Stimulated activated CD8-positive, alpha-beta memory T cell treated with anti-CD3 and anti-CD28 coated beads, Interleukin-4, amount 100 ng/mL, for 48 hours (primary cell): ENCODE data around the gene SCN10A.
A peak's percentile ranks its signal among the peaks of the same experiment; 100 is the strongest.

Source experiments
- DNase-seq: peaks from one replicate; pipeline ENCODE4 v3.0.0-alpha.2; 2020

Gene SCN10A

DNA sequence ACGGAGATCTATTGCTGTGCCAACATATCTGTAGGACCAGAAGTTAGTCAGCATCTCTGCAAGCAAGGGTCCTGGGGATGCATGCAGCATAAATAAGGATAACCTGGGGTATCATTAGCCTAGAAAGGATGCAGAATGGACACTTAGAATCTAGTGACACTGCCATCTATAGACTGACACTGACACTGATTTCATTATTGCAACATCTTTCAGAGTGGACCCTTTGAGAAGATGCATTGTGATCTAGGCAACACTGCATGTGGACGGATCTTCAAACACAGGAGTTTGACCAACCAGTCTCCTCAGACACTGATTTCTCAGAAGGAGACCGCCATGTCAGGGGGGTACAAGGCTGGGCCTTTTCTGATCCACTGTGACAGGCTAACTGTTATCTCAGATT, 52.4 kb downstream of the SCN10A start:
- DNase-seq: no peak

DNA sequence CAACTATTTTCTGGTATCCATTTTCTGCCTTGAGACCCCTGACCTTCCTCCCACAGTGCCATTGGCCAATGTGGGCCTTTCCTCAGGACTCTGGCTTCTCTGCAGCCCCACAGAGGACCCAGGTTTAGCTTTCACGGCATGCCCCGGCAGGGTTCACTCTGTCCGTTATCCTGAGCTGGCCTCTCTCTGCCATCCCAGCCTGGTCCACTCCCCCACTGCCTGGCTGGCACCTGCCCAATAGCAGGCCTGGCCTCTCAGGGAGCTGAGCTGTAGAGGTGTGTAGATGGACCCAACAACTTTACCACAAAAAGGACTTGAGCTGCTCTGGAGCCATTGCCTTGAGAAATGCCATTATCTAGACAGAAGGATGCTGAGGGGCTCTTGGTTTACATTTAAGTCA, 57.5 kb downstream of the SCN10A start:
- DNase-seq: no peak

DNA sequence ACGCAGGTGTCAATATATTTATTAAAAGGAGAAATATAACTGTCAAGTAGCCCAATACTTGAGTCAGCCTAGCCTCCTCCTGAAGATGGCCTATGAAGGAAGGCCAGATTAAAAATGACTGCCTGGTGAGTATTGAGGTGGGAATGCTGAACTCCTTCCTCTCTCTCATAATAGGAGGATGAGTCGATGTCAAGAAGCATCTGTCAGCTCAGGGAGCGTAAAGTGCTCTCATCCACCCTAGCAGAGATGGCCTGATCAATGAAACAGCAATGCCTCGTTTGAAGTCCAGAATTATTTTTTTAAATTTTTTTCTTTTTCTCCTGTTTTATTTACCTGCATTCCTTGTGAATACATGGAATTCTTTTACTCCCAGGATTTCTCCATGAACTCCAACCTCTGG, 58.3 kb downstream of the SCN10A start:
- DNase-seq: no peak

DNA sequence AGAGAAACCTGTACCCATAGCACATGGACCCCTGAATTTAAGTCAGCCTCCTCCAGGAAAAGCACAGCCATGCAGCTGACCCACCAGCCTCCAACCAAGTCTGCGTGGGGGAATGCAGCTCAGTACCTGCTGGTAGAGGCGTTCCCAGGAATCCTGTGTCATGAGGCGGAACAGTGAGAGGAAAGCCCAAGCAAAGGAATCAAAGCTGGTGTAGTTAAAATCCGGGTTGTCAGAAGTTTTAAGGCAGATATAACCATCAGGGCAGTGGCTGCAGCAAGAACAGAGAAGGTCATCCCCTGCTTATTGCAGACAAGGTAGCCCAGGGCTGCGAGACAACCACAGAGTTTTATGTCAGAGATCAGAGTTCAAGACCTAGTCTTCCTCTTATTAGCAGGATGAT, 59.1 kb downstream of the SCN10A start:
- no peak for DNase-seq

DNA sequence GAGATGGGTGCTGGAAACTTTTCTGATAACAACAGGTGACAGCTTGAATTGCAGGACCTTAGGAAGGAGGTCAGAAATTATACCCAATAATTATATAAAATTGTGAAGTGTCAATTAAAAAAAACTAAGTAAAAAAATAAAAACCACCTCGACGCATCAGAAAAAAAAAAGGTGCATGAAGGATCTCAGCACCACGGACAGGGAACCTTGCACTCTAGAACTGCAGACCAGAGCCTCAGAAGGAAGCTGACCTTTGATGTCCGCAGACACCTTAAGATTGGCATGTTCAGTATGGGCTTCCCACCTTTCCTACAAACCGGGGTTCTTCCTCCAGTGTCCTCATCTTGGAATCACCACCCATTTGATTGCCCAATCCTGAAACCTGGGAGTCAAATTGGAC, 60.9 kb downstream of the SCN10A start:
- DNase-seq: no peak

DNA sequence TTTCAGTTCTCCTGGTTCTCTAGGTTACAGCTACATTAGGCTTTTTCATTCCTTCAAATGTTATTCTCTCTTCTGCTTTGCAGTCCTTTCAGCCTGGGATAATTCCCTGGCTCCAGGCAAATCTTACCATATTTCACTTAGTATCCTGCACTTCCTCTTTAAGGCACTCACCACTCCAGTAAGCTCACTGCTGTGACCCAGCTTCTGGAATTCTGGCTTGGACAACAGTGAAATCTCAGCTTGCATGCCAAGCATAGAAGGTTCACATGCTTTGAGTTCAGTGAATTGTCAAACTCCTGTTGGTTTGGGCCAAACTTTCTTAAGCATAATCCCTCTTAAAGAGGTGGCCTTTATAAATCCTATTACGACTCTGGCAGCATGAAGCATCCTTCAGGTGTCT, 69.4 kb downstream of the SCN10A start:
- no peak for DNase-seq

DNA sequence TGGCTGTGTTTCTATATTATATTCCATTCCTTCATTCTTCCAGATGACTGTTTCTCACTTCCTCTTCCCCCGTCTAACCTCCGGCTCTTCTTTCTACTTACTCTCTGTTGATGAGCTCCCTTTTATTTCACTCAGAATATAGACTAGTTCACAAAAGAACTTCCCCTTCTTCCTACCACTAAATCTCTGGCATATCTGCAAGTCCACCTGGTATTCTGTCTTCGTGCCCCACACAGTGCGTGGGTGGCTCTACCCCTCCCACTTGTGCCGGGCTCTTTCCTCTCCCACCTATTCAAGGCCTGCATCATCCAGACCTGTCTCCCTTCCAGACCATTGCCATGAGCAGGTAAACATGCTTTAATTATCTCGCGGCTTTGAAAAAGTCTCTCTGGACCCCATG, 73.0 kb downstream of the SCN10A start:
- no peak for DNase-seq

- no peak for DNase-seq
These were observed 73.5 kb downstream of the SCN10A start for GRCh38 chr3:38742550-38742949.

- no peak for DNase-seq
These were observed 75.5 kb downstream of the SCN10A start for GRCh38 chr3:38740537-38740936.

- no peak for DNase-seq
These were observed 76.1 kb downstream of the SCN10A start for GRCh38 chr3:38739931-38740330.

- DNase-seq: no peak
These were observed 76.7 kb downstream of the SCN10A start for GRCh38 chr3:38739396-38739689.

DNA sequence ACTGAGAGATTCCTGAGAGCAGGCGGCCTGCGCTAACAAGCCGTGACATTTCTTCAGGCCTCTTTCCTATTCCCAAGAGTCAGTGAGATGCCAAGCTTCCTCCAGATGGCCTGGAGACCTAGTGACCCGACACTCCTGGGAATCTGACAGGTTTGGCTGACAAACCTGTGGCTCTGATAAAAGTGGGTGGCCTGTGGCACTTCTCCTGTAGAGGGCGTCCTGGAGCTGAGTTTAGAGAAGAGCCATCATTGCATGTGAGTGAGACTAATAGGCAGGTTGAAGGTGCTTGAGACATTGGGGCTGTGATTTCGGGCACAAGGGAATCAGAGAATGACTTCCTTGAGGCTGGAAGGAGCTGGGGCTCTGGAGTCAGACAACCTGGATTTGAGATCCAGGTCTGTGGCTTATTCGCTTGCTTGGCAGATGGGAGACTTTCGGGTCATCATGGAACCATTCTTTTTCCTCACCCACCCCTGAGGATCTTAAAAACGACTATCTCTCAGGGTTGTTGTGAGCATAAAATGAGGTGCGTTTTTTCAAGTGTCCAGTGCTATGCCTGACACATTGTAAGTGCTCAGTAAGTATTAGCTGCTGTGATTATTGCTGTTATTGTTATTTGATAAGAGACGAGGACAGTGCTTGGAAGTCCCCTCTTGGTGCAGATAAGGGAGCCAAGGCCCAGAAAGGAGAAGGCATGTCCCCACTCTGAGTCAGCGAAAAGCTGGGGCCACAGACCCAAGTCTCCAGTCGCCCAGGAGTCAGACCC, 77.2 kb downstream of the SCN10A start:
- peak; percentile 72 for DNase-seq

DNA sequence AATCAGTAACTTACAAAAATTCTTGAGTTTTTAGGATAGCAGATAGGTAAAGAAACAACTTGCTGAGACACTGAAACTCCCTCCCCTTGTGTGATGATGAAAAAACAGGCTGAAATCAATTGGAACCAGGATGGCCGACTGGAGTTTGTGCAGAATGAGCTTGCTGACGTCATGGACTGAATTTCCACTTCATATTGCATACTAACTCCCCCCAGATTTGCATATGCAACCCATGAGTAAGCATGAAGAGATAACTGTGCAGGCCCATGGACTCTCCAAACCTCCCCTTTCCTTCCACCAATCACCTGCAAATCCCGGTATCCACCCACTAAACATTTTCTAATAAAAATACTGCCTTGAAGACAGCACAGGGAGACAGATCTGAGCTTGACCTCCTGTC, 84.5 kb downstream of the SCN10A start:
- DNase-seq: no peak

GRCh38 chr3:38730281-38730680, 85.7 kb downstream of the SCN10A start:
- no peak for DNase-seq

- DNase-seq: no peak
These were observed 88.0 kb downstream of the SCN10A start for GRCh38 chr3:38728008-38728407.

DNA sequence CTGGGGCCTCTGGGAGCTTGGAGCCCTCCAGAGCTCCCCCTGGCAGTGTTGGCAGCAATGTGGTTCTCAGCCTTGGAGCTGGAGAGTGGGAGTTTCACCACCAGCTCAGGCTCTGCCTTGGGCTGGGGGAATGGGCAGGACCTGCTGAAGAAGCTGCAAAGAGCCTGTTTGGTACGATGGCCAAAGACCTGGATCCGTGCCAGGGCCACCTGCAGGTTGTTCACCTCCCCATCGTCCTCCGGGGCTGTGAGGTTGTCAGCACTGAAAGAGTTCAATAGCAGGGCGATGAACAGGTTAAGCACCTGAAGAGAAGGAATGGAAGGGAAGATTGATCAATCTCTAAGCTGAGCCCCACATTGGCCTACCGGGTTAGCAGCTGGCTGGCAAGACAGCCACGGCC, 89.3 kb downstream of the SCN10A start:
- no peak for DNase-seq

- no peak for DNase-seq
These were observed 90.1 kb downstream of the SCN10A start for GRCh38 chr3:38725726-38726419.

- no peak for DNase-seq
These were observed 91.7 kb downstream of the SCN10A start for GRCh38 chr3:38724392-38724736.

DNA sequence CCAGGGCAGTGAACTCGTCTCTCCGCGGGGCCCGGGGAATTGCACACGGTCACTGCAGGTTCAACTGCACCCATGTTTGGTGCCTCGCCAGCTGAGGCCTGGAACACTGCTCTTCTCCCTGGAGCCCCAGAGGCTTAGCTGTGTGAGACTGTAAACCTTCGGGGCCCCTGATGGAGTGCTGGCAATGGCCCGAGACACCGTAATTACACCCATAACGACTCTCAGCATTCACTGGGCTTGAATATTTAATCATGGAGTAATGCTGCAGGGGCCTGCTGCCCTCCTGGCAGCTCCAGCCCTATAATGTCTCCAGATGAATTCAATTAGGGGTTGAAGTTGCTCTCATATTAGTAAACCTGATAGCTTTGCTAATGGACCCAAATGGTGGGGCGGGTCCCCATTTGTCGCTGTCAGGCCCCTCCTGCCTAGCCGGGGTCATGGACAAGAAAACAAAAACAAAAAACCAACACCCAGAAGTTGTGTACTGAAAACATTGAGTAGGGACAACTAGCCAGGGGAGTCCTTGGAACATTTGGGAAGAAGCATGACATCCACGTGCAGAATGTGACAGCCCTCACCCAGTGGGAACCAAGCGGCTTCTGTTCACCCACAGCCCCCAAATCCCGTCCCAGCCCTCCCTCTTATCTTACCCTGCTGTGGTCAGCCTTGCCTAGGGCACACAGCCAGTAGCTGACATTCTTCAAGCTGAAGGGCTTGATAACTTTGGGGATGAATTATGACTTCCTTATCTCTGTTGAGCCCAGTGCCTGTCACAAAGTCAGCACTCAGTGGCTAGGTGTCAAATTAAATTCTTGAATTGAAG, 92.2 kb downstream of the SCN10A start:
- no peak for DNase-seq

GRCh38 chr3:38722781-38723568, 93.0 kb downstream of the SCN10A start:
- DNase-seq: no peak

GRCh38 chr3:38721207-38721772, 94.7 kb downstream of the SCN10A start:
- DNase-seq: no peak

GRCh38 chr3:38720465-38720864, 95.6 kb downstream of the SCN10A start:
- no peak for DNase-seq
